ENCODE measurements around the gene CHRNA1.
A peak's percentile ranks its signal among the peaks of the same experiment; 100 is the strongest.
"Not testable (repeated sequence)": the region's sequence is repeated elsewhere in the genome, so short reads cannot be mapped to it uniquely, and the experiment has no call there.

The CHRNA1 gene

DNA sequence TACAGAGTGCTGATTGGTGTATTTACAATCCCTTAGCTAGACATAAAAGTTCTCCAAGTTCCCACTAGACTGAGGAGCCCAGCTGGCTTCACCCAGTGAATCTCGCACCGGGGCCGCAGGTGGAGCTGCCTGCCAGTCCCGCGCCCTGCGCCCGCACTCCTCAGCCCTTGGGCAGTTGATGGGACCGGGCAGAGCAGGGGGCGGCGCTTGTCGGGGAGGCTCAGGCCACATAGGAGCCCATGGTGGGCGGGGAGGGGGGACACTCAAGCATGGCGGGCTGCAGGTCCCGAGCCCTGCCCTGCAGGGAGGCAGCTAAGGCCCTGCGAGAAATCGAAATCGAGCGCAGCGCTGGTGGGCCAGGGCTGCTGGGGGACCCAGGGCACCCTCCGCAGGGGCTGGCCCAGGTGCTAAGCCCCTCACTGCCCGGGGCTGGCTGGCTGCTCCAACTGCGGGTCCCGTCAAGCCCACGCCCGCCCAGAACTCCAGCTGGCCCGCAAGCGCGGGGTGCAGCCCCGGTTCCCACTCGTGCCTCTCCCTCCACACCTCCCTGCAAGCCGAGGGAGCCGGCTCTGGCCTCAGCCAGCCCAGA, 54.8 kb downstream of the CHRNA1 start:
- FAIRE-seq, result not testable (repeated sequence)

- no peak for FAIRE-seq
These were observed 55.6 kb downstream of the CHRNA1 start for GRCh38 chr2:174708713-174709112.

DNA sequence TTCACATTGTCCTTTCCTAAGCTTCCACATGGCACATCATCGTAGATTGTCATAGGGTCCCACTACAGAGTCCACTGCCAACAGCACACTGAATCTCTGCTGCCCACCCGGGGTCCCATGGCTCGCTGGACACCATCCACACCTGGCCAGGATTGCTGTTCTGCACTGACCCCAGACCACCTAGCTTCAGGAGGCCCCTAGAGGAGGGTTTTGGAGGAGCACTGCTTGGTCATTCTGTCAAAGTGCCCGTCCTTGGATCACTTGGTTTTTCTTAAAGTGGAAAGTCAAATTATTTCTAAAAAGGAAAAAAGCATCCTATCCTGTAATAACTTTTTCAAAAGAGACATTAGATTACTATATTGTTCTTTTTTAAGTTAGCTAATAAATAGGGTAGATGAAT, 59.0 kb downstream of the CHRNA1 start:
- FAIRE-seq, result no peak

GRCh38 chr2:174704642-174705041, 59.6 kb downstream of the CHRNA1 start:
- FAIRE-seq, result no peak

DNA sequence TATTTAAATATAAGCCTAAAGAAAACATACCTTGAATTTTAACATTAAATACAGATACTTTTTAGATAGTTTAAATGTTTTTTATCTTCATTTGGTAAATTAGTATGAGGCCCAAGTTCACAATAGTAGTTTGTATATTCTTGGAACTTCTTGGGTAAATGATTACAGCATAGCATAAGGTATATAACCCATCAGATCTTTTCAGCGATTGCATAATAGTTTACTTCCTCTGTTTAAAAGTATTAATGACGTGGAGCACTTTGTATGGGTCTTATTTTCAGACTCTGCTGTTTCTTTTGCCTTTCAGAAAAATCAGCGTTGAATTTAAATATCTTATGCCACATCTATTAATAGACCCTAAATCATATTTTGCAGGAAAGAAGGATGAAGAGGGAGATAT, 60.2 kb downstream of the CHRNA1 start:
- FAIRE-seq, result no peak

DNA sequence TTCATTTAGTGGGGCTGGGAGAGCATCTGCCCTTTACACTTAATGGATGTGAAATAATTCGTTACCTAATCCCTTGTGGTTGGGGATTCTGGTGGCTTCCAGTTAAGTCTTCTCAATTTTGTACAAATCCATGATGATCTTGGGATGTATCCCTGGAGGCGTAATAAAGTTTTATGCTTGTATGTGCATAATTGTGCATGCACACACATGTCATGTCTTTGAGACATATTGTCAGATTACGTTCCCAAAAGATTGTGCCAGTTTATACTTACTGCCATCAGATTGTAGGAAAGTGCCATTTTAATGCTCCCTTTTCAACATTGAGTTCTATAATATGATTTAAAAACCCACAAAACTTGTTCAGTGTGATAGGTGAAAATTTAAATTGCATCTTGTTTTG, 60.8 kb downstream of the CHRNA1 start:
- FAIRE-seq, result no peak

GRCh38 chr2:174702541-174702940, 61.7 kb downstream of the CHRNA1 start:
- no peak for FAIRE-seq

GRCh38 chr2:174699993-174700766, 64.1 kb downstream of the CHRNA1 start:
- peak; percentile 87 for FAIRE-seq
